Liver (tissue), 9 donors: ENCODE measurements around the gene RNF112. TPM values are rescaled to one million over a fixed set of nuclear protein-coding genes. Genes with fewer than 3 reads are reported as not detected.
"Not testable (repeated sequence)": the region's sequence is repeated elsewhere in the genome, so short reads cannot be mapped to it uniquely, and the experiment has no call there.

ENCODE experiments used
- DNase-seq: peaks from one replicate; pipeline ENCODE4 v3.0.0-alpha.2; 2017; ENCODE audit warnings: low spot score
- H3K27ac ChIP-seq, 2 donors: one replicate each; pipeline ENCODE4 v1.7.0; 2013; ENCODE audit warnings: inconsistent platforms in 2 of 2, low read length in 2 of 2, control low read depth in 1 of 2, low read depth in 1 of 2, mild to moderate bottlenecking in 1 of 2
- H3K27me3 ChIP-seq, 4 donors: one replicate each; pipeline versions ENCODE4 v1.6.1 to v1.7.0; 2013; ENCODE audit warnings: low read length in 3 of 4, inconsistent platforms in 1 of 4, mild to moderate bottlenecking in 1 of 4, moderate library complexity in 1 of 4; ENCODE audit not compliant: control insufficient read depth in 4 of 4, insufficient read depth in 4 of 4
- H3K36me3 ChIP-seq, 4 donors: one replicate each; pipeline versions ENCODE4 v1.6.1 to v1.7.0; 2013; ENCODE audit warnings: low read length in 3 of 4, mild to moderate bottlenecking in 3 of 4, low read depth in 1 of 4, moderate library complexity in 1 of 4; ENCODE audit not compliant: control insufficient read depth in 4 of 4, insufficient read depth in 3 of 4
- H3K4me1 ChIP-seq, 4 donors: one replicate each; pipeline versions ENCODE4 v1.6.1 to v1.7.0; 2013; ENCODE audit warnings: low read length in 3 of 4, mild to moderate bottlenecking in 3 of 4, moderate library complexity in 1 of 4; ENCODE audit not compliant: control insufficient read depth in 4 of 4, insufficient read depth in 4 of 4
- H3K4me3 ChIP-seq, 3 donors: one replicate each; pipeline versions ENCODE4 v1.6.1 to v1.7.0; 2013; ENCODE audit warnings: low read length in 3 of 3, control low read depth in 1 of 3, low read depth in 1 of 3, mild to moderate bottlenecking in 1 of 3
- H3K9ac ChIP-seq, 2 donors: one replicate each; pipeline ENCODE4 v1.7.0; 2013; ENCODE audit warnings: low read length in 2 of 2, mild to moderate bottlenecking in 2 of 2, moderate library complexity in 2 of 2, control low read depth in 1 of 2, low read depth in 1 of 2
- H3K9me3 ChIP-seq, 4 donors: one replicate each; pipeline versions ENCODE4 v1.6.1 to v1.7.0; 2013; ENCODE audit warnings: low read length in 3 of 4; ENCODE audit not compliant: control insufficient read depth in 4 of 4
- ATF3 ChIP-seq: IDR thresholded peaks from 2 replicates; pipeline ENCODE4 v1.6.1; 2016; ENCODE audit warnings: antibody characterized with exemption
- CTCF ChIP-seq: fragments of 150-350 bp; IDR thresholded peaks from 2 replicates; pipeline ENCODE4 v1.5.1; 2017; ENCODE audit warnings: improper control_type of control experiment, low read depth, low read length; ENCODE audit not compliant: missing input control
- EGR1 ChIP-seq, 2 donors: IDR thresholded peaks; 2 replicates each; pipeline ENCODE4 v1.6.1; 2016 to 2018; ENCODE audit warnings: antibody characterized with exemption in 2 of 2, low read depth in 2 of 2
- FOXA1 ChIP-seq: IDR thresholded peaks from 2 replicates; pipeline ENCODE4 v1.6.1; 2016; ENCODE audit warnings: antibody characterized with exemption
- FOXA2 ChIP-seq: IDR thresholded peaks from 2 replicates; pipeline ENCODE4 v1.6.1; 2016; ENCODE audit warnings: antibody characterized with exemption
- GABPA ChIP-seq, 2 donors: IDR thresholded peaks in 1 of 2; conservative IDR thresholded peaks in 1 of 2; 2 replicates each; pipeline ENCODE4 v1.6.1; 2016; ENCODE audit warnings: antibody characterized with exemption in 2 of 2, mild to moderate bottlenecking in 1 of 2, moderate library complexity in 1 of 2
- HNF4A ChIP-seq, 2 donors: conservative IDR thresholded peaks; 2 replicates each; pipeline ENCODE4 v1.6.1; 2016; ENCODE audit warnings: antibody characterized with exemption in 2 of 2, mild to moderate bottlenecking in 2 of 2
- HNF4G ChIP-seq: IDR thresholded peaks from 2 replicates; pipeline ENCODE4 v1.6.1; 2016; ENCODE audit warnings: antibody characterized with exemption
- JUND ChIP-seq, 2 donors: IDR thresholded peaks; 2 replicates each; pipeline ENCODE4 v1.6.1; 2016; ENCODE audit warnings: antibody characterized with exemption in 2 of 2
- MAX ChIP-seq: IDR thresholded peaks from 2 replicates; pipeline ENCODE4 v1.6.1; 2016; ENCODE audit warnings: antibody characterized with exemption
- NR2F2 ChIP-seq: IDR thresholded peaks from 2 replicates; pipeline ENCODE4 v1.6.1; 2016; ENCODE audit warnings: antibody characterized with exemption
- RAD21 ChIP-seq, 2 donors: IDR thresholded peaks; 2 replicates each; pipeline ENCODE4 v1.6.1; 2016; ENCODE audit warnings: antibody characterized with exemption in 2 of 2, mild to moderate bottlenecking in 2 of 2
- RXRA ChIP-seq, 2 donors: IDR thresholded peaks; 2 replicates each; pipeline ENCODE4 v1.6.1; 2017 to 2018; ENCODE audit warnings: antibody characterized with exemption in 2 of 2, mild to moderate bottlenecking in 1 of 2
- SP1 ChIP-seq: IDR thresholded peaks from 2 replicates; pipeline ENCODE4 v1.6.1; 2018; ENCODE audit warnings: antibody characterized with exemption, mild to moderate bottlenecking
- TAF1 ChIP-seq: conservative IDR thresholded peaks from 2 replicates; pipeline ENCODE4 v1.6.1; 2016; ENCODE audit warnings: antibody characterized with exemption, mild to moderate bottlenecking
- YY1 ChIP-seq: IDR thresholded peaks from 2 replicates; pipeline ENCODE4 v1.6.1; 2016; ENCODE audit warnings: antibody characterized with exemption, mild to moderate bottlenecking
- ZBTB33 ChIP-seq: IDR thresholded peaks from 2 replicates; pipeline ENCODE4 v1.6.1; 2016; ENCODE audit warnings: antibody characterized with exemption
- WGBS: extraction: QIAGEN DNeasy Blood & Tissue Kit; methylation state at CpG from one replicate; pipeline ENCODE4 v1.1.7; 2013; 5-methylcytosine and 5-hydroxymethylcytosine counted together
- polyA plus RNA-seq, 2 donors: library from polyadenylated mRNA; stranded (reverse) in 1 of 2; unstranded in 1 of 2; fragments of 200-250 nt in 1 of 2; fragments of >200 nt in 1 of 2; fragmentation: Nextera tagmentation in 1 of 2; extraction: Ambion mirVana in 1 of 2; gene quantifications; one replicate each; pipeline versions ENCODE4 v1.2.1 to v1.2.3, GENCODE V29; 2013 to 2015
- total RNA-seq, 2 donors: library from RNA; depleted of rRNA; stranded (reverse); fragments of >200 nt; gene quantifications; one replicate each; pipeline ENCODE4 v1.2.3, GENCODE V29; 2014
- donor health status: healthy.
- donor health status: healthy.
- donor health status: healthy.
- donor health status: healthy.
- donor health status: healthy.

The RNF112 gene
- total and polyA plus RNA-seq, 4 donors, result 0.04 to 0.42 (median 0.20) TPM

GRCh38 chr17:19443148-19443547, 32.1 kb downstream of the RNF112 start:
- no peaks in the 10 kb centered on the region for H3K36me3 ChIP-seq
- H3K9ac ChIP-seq, result no peak overlapping the region
- no peaks in the 10 kb centered on the region for H3K27me3 ChIP-seq
- no peak for DNase-seq
- H3K4me3 ChIP-seq, result no peak overlapping the region
- 98% methylated on average over 1 of the region's 1 CpG for WGBS
- TF ChIP-seq SP1 (no peak), HNF4G (no peak), RXRA (IDR thresholded peaks at IDR 0.05) (no peak), YY1 (no peak), GABPA (IDR thresholded peaks at IDR 0.05 in 1 of 2, conservative IDR thresholded peaks at IDR 0.05 in 1 of 2) (no peak), JUND (IDR thresholded peaks at IDR 0.05) (no peak), FOXA2 (no peak), ATF3 (no peak), CTCF (no peak), TAF1 (no peak), EGR1 (IDR thresholded peaks at IDR 0.05; ENCODE audit: low read depth in 2 of 2) (no peak), ZBTB33 (no peak), NR2F2 (no peak), RAD21 (IDR thresholded peaks at IDR 0.05) (no peak), HNF4A (conservative IDR thresholded peaks at IDR 0.05) (no peak)
- peaks cover 0 to 4% (median 2%) of the 10 kb centered on the region in 4 donors for H3K9me3 ChIP-seq
- no peak overlapping the region for H3K27ac ChIP-seq
- no peaks in the 10 kb centered on the region for H3K4me1 ChIP-seq

GRCh38 chr17:19445105-19445504, 34.1 kb downstream of the RNF112 start:
- no peaks in the 10 kb centered on the region for H3K27me3 ChIP-seq
- no peaks in the 10 kb centered on the region for H3K36me3 ChIP-seq
- no peak overlapping the region for H3K4me3 ChIP-seq
- H3K27ac ChIP-seq, result no peak overlapping the region
- no peak for DNase-seq
- peaks cover 0 to 4% (median 2%) of the 10 kb centered on the region in 4 donors for H3K9me3 ChIP-seq
- H3K9ac ChIP-seq, result no peak overlapping the region
- TF ChIP-seq CTCF (no peak), HNF4A (conservative IDR thresholded peaks at IDR 0.05) (no peak), EGR1 (IDR thresholded peaks at IDR 0.05; ENCODE audit: low read depth in 2 of 2) (no peak), FOXA1 (no peak), RXRA (IDR thresholded peaks at IDR 0.05) (no peak), ZBTB33 (no peak), ATF3 (no peak), JUND (IDR thresholded peaks at IDR 0.05) (no peak), MAX (no peak)
- no peaks in the 10 kb centered on the region for H3K4me1 ChIP-seq
- WGBS, result 96% methylated on average over 2 of the region's 2 CpGs

- peak overlapping the region in 1 of 2 donors; percentile 1 for H3K9ac ChIP-seq
- H3K27me3 ChIP-seq, H3K27ac ChIP-seq, H3K36me3 ChIP-seq, H3K4me1 ChIP-seq, DNase-seq, H3K4me3 ChIP-seq, H3K9me3 ChIP-seq: not testable (repeated sequence)
- WGBS, result 83% methylated on average over 26 of the region's 26 CpGs
These were observed 35.5 kb downstream of the RNF112 start for GRCh38 chr17:19446577-19446976.
